SK-MEL-5 (cell line): ENCODE data around the gene GDNF. TPM values are rescaled to one million over a fixed set of nuclear protein-coding genes. Genes with fewer than 3 reads are reported as not detected.

Experiments
- DNase-seq: peaks from one replicate; pipeline ENCODE4 v3.0.0-alpha.2; 2016; ENCODE audit warnings: low read depth, low spot score
- in situ Hi-C: cut with HindIII; loops from 2 replicates; pipeline ENCODE4 v1.10.0; 2016; ENCODE audit warnings: low sequenced_read_pairs, high pct_unique_total_duplicates, low pct_unique_long_range_greater_than_20kb
- total RNA-seq: library from RNA; depleted of rRNA; stranded (reverse); fragments of >200 nt; shearing (Covaris generic); gene quantifications from 2 replicates; pipeline ENCODE4 v1.2.3, GENCODE V29; 2014

Gene GDNF
- total RNA-seq, 1 experiment from 2014 or later, result 1.1 TPM

- DNase-seq, result no peak
- in situ Hi-C loops, result no loop called here
Measured at GRCh38 chr5:37834542-37835379, 5.1 kb downstream of the GDNF start.

GRCh38 chr5:37833990-37834389 is 5.9 kb downstream of the GDNF start:
- DNase-seq, result no peak
- in situ Hi-C loops, result no loop called here

GRCh38 chr5:37831821-37832534 is 7.9 kb downstream of the GDNF start:
- DNase-seq, result no peak
- in situ Hi-C loops, result no loop called here

GRCh38 chr5:37830348-37830747 is 9.5 kb downstream of the GDNF start:
- in situ Hi-C loops, result no loop called here
- DNase-seq, result no peak

- DNase-seq, result no peak
- in situ Hi-C loops, result no loop called here
Measured at GRCh38 chr5:37825334-37825915, 14.4 kb downstream of the GDNF start.

- no peak for DNase-seq
- in situ Hi-C loops, result no loop called here
Measured at GRCh38 chr5:37823433-37824152, 16.2 kb downstream of the GDNF start.

- in situ Hi-C loops, result no loop called here
- peak; percentile 71 for DNase-seq
Measured at GRCh38 chr5:37816883-37817282, 23.0 kb downstream of the GDNF start.

GRCh38 chr5:37816331-37816730 is 23.5 kb downstream of the GDNF start:
- no peak for DNase-seq
- in situ Hi-C loops, result no loop called here

- no peak for DNase-seq
- in situ Hi-C loops, result no loop called here
Measured at GRCh38 chr5:37815913-37816312, 23.9 kb downstream of the GDNF start.

GRCh38 chr5:37814699-37815098 is 25.1 kb downstream of the GDNF start:
- in situ Hi-C loops, result no loop called here
- DNase-seq, result no peak

GRCh38 chr5:37812365-37812764 is 27.5 kb downstream of the GDNF start:
- DNase-seq, result no peak
- in situ Hi-C loops, result no loop called here

- no peak for DNase-seq
- in situ Hi-C loops, result no loop called here
Measured at GRCh38 chr5:37811866-37812265, 28.0 kb downstream of the GDNF start.

- in situ Hi-C loops, result no loop called here
- DNase-seq, result no peak
Measured at GRCh38 chr5:37810311-37810710, 29.5 kb downstream of the GDNF start.

GRCh38 chr5:37808945-37809344 is 30.9 kb downstream of the GDNF start:
- DNase-seq, result no peak
- in situ Hi-C loops, result no loop called here

GRCh38 chr5:37807621-37808301 is 32.1 kb downstream of the GDNF start:
- DNase-seq, result no peak
- in situ Hi-C loops, result no loop called here

- DNase-seq, result no peak
- in situ Hi-C loops, result no loop called here
Measured at GRCh38 chr5:37807015-37807414, 32.8 kb downstream of the GDNF start.

- no peak for DNase-seq
- in situ Hi-C loops, result no loop called here
Measured at GRCh38 chr5:37806476-37806875, 33.4 kb downstream of the GDNF start.

- DNase-seq, result no peak
- in situ Hi-C loops, result no loop called here
Measured at GRCh38 chr5:37806016-37806415, 33.8 kb downstream of the GDNF start.
